Uterus (tissue), 4 donors: Measurements from ENCODE around the gene EXOC1L. TPM values are rescaled to one million over a fixed set of nuclear protein-coding genes. Genes with fewer than 3 reads are reported as not detected.

Experiments
- DNase-seq, 2 donors: peaks; one replicate each; pipeline ENCODE4 v3.0.0-alpha.2; 2019 to 2020
- H3K27ac ChIP-seq, 2 donors: fragments of 200-600 bp; sonication (generic); 1 replicate in 1 of 2; 2 replicates in 1 of 2; pipeline ENCODE4 v1.5.1; 2016 to 2018
- H3K27me3 ChIP-seq, 2 donors: fragments of 200-600 bp; sonication (generic); one replicate each; pipeline ENCODE4 v1.5.1; 2018 to 2019; ENCODE audit warnings: control low read depth in 1 of 2
- H3K36me3 ChIP-seq, 2 donors: fragments of 200-600 bp; sonication (generic); one replicate each; pipeline ENCODE4 v1.5.1; 2019; ENCODE audit warnings: control low read depth in 1 of 2
- H3K4me1 ChIP-seq, 2 donors: fragments of 200-600 bp; sonication (generic); one replicate each; pipeline ENCODE4 v1.5.1; 2018 to 2019; ENCODE audit warnings: control low read depth in 1 of 2
- H3K4me3 ChIP-seq, 2 donors: fragments of 200-600 bp; sonication (generic); 1 replicate in 1 of 2; 2 replicates in 1 of 2; pipeline ENCODE4 v1.5.1; 2018 to 2019; ENCODE audit warnings: mild to moderate bottlenecking in 1 of 2
- H3K9me3 ChIP-seq, 2 donors: fragments of 200-600 bp; sonication (generic); one replicate each; pipeline ENCODE4 v1.5.1; 2019; ENCODE audit warnings: control low read depth in 1 of 2
- POLR2A ChIP-seq, 2 donors: fragments of 450-650 bp; IDR thresholded peaks; one replicate each; pipeline ENCODE4 v1.6.1; 2016; ENCODE audit warnings: antibody characterized with exemption in 2 of 2, mild to moderate bottlenecking in 1 of 2, moderate library complexity in 1 of 2
- intact Hi-C: fragments of 100-400 bp; cut with DNase I; formaldehyde crosslinking; loops from one replicate; pipeline ENCODE4 v1.15.1; 2023; ENCODE audit warnings: low total_unique reads
- total RNA-seq, 4 donors: library from RNA; depleted of rRNA in 3 of 4; stranded (reverse); fragments of >200 nt in 3 of 4; gene quantifications; one replicate each; pipeline versions ENCODE4 v1.1.0 to v1.2.4, GENCODE V29; 2014 to 2023
- TF ChIP-seq, protein P1 (sequence below), 4 experiments: fragments of 200-600 bp in 2 of 4; fragments of 450-650 bp in 2 of 4; sonication (generic) in 2 of 4; IDR thresholded peaks; one replicate each; pipeline ENCODE4 v1.5.1; 2016 to 2019; ENCODE audit warnings: antibody characterized with exemption in 4 of 4, mild to moderate bottlenecking in 2 of 4, moderate library complexity in 1 of 4
- donor health status: DM: yes; HTN: yes; CAD: no.

Gene EXOC1L
- total RNA-seq, 4 donors from 2014 or later, result not detected

DNA sequence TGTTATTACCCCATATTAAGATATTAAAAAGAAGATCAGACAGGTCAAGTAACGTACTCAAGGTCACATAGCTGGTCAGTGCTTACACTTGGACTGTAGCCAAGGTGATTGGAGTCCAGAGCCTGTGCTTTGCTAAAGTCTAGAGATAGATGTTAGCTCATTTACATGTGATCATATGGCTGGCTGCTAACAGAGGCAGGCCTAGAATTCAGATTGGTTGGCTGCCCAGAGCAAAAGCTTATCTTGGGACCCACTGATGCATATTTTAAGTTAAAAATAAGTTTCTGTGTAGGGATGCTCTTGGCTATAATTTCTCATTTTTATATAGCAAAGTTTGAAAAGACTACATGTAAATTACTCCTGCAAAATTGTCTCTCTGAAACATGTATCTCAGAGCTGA is 18.1 kb upstream of the EXOC1L start:
- intact Hi-C loops, result no loop called here
- no peak overlapping the region for H3K4me3 ChIP-seq
- H3K27ac ChIP-seq, result no peak overlapping the region
- H3K9me3 ChIP-seq, result no peaks in the 10 kb centered on the region
- H3K36me3 ChIP-seq, result no peaks in the 10 kb centered on the region
- TF ChIP-seq POLR2A (IDR thresholded peaks at IDR 0.05), result no peak
- TF ChIP-seq, protein P1, sequence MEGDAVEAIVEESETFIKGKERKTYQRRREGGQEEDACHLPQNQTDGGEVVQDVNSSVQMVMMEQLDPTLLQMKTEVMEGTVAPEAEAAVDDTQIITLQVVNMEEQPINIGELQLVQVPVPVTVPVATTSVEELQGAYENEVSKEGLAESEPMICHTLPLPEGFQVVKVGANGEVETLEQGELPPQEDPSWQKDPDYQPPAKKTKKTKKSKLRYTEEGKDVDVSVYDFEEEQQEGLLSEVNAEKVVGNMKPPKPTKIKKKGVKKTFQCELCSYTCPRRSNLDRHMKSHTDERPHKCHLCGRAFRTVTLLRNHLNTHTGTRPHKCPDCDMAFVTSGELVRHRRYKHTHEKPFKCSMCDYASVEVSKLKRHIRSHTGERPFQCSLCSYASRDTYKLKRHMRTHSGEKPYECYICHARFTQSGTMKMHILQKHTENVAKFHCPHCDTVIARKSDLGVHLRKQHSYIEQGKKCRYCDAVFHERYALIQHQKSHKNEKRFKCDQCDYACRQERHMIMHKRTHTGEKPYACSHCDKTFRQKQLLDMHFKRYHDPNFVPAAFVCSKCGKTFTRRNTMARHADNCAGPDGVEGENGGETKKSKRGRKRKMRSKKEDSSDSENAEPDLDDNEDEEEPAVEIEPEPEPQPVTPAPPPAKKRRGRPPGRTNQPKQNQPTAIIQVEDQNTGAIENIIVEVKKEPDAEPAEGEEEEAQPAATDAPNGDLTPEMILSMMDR (IDR thresholded peaks at IDR 0.05), result no peak
- no peaks in the 10 kb centered on the region for H3K27me3 ChIP-seq
- no peak for DNase-seq
- no peaks in the 10 kb centered on the region for H3K4me1 ChIP-seq

DNA sequence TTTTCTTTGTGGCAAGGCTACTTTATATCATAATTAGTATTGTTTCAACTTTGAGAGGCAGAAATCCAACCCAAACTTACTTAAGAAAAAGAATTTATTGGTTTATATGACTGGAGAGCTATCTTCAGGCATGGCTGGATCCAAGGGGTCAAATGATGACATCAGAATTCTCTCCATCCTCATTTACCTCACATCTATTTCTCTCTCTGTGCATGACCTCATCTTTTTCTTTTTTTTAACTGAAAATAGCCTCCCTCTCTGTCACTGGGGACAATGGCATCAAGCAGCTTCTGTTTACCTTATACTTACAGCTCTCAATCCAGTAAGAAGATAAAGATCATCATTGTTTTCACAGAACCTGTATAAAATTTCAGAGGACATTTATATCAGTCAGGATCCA is 12.0 kb upstream of the EXOC1L start:
- no peak overlapping the region for H3K27ac ChIP-seq
- no peaks in the 10 kb centered on the region for H3K27me3 ChIP-seq
- no peaks in the 10 kb centered on the region for H3K36me3 ChIP-seq
- H3K4me3 ChIP-seq, result no peak overlapping the region
- intact Hi-C loops, result no loop called here
- no peaks in the 10 kb centered on the region for H3K9me3 ChIP-seq
- TF ChIP-seq, protein P1 (IDR thresholded peaks at IDR 0.05), result no peak
- no peak for TF ChIP-seq POLR2A (IDR thresholded peaks at IDR 0.05)
- H3K4me1 ChIP-seq, result no peaks in the 10 kb centered on the region
- no peak for DNase-seq

DNA sequence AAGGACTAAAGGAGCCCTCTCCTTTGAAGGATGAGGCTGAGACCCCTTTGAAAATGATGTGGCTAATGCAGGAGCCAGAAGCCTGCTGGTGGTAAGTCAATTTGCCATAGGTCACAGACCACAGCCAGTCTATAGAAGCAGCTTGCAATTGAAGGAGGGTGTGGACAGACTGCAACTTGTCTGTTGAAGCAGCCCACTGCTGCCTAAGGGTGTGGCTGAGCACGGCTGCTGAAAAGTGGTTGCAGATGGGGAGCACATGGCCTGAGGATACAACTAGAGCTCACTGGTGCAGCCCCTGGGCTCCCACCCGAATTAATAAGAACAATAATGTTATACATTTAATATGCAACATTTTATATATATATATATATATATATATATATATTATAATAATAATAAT is 11.4 kb upstream of the EXOC1L start:
- no peaks in the 10 kb centered on the region for H3K4me1 ChIP-seq
- no peak for DNase-seq
- H3K27ac ChIP-seq, result no peak overlapping the region
- H3K9me3 ChIP-seq, result no peaks in the 10 kb centered on the region
- no peak overlapping the region for H3K4me3 ChIP-seq
- no peaks in the 10 kb centered on the region for H3K27me3 ChIP-seq
- TF ChIP-seq POLR2A (IDR thresholded peaks at IDR 0.05), result no peak
- TF ChIP-seq, protein P1 (IDR thresholded peaks at IDR 0.05), result no peak
- intact Hi-C loops, result no loop called here
- no peaks in the 10 kb centered on the region for H3K36me3 ChIP-seq

DNA sequence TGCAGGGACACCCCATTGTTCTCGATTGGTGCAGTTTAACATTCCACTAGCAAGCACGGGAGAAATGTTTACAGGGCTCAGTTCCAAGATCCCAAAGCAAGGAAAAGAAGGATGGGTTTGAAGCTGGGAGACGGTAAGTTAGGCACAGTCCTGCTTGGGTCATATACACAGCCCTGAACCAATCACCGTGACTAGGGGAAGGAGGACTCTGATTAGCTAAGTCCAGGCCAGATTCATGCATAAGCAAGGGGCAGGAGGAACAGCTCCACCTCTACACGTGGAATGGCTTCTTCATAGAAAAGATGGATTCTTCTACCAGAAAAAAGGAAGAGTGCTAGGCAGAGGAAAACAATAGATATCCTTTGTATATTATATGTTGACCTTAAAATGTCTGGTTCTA is 11.0 kb upstream of the EXOC1L start:
- intact Hi-C loops, result no loop called here
- Histone ChIP-seq H3K27me3 (no peaks in the 10 kb centered on the region), H3K4me1 (no peaks in the 10 kb centered on the region), H3K36me3 (no peaks in the 10 kb centered on the region), H3K9me3 (no peaks in the 10 kb centered on the region), H3K27ac (no peak overlapping the region), H3K4me3 (no peak overlapping the region)
- TF ChIP-seq, protein P1 (IDR thresholded peaks at IDR 0.05), result no peak
- no peak for TF ChIP-seq POLR2A (IDR thresholded peaks at IDR 0.05)
- no peak for DNase-seq

DNA sequence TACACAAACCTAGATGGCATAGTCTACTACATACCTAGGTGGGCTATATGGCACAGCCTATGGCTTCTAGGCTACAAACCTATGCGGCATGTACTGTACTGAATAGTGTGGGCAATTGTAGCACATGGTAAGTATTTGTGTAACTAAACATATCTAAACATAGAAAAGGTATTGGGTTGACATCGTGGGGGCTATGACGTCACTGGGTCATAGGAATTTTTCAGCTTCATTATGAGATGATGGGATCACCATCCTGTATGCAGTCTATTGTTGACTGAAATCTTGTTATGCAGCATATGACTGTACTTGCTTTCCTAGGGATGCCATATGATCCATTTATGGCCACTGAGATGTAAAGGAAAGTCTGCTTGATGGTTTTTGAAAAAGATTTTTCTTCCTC is 1.9 kb upstream of the EXOC1L start:
- Histone ChIP-seq H3K36me3 (no peaks in the 10 kb centered on the region), H3K27ac (no peak overlapping the region), H3K9me3 (no peaks in the 10 kb centered on the region), H3K27me3 (no peaks in the 10 kb centered on the region), H3K4me3 (no peak overlapping the region), H3K4me1 (no peaks in the 10 kb centered on the region)
- no peak for DNase-seq
- no peak for TF ChIP-seq POLR2A (IDR thresholded peaks at IDR 0.05)
- TF ChIP-seq, protein P1 (IDR thresholded peaks at IDR 0.05), result no peak
- intact Hi-C loops, result no loop called here
